ENCODE results near the gene NFATC1.

NFATC1 gene

DNA sequence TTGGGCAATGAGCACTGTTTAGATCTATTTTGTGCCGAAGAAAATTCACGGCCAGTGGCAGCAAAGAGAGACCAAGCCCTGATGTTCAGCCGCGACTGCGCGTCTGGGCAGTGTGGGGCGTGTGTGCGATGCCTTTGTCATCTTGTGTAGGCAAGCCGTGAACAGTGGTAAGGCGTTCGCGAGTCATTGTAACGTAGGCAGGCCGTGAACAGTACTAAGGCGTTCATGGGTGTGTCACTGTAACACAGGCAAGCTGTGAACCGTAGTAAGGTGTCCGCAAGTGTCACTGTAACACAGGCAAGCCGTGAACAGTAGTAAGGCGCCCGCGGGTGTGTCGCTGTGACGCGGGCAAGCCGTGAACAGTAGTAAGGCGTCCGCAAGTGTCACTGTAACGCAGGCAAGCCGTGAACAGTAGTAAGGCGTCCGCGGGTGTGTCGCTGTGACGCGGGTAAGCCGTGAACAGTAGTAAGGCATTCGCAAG is 99.9 kb downstream of the NFATC1 start:
- TF ChIP-seq SIN3A (IDR thresholded peaks at IDR 0.05; ENCODE audit: borderline replicate concordance, insufficient read depth, low read length) (no peak), TAF1 (IDR thresholded peaks at IDR 0.05; ENCODE audit: borderline replicate concordance, insufficient read depth, low read length) (no peak), REST (IDR thresholded peaks at IDR 0.05; ENCODE audit: insufficient read depth in 1 of 2, low read depth in 2 of 2, low read length in 2 of 2) (no peak), POLR2AphosphoS5 (IDR thresholded peaks at IDR 0.05; ENCODE audit: low read depth, low read length) (no peak), FOXP2 (optimal IDR thresholded peaks at IDR 0.05; ENCODE audit: borderline replicate concordance, extremely low read depth, extremely low read length, insufficient read depth) (no peak)

DNA sequence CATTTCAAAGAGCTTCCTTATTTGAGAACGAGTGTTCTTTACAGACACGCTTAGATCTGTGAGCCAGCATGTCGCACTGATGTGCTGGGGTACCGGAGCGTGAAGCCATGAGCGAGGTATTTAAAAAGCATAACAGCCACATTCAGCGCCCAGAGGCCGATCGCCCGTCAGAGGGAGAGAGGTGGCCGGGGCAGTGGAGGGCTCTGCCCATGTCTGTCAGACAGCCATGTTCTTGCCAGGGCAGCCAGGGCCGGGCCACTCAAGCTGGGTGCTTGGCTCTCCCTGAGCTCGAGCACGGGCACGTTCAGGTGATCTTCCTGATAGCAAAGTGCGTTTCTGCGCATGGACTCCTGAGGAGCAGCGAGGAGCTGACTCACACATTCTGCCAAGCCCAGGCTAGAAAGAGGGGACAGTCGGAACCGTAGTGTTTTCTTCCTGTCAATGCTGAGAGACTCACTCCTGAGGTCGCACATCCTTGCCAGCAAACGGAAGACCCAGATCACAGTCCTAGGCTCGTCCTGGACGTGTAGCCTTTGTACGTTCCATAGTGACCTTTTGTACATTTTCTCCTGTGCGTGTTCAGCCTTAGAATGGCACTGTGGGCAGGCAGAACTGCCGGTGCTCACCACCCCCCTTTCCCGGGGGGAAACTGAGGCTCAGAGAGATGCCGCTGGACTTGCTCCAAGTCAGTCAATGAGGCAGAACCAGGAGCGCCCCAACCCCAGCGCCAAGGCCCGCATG is 100.7 kb downstream of the NFATC1 start:
- TF ChIP-seq TAF1 (IDR thresholded peaks at IDR 0.05; ENCODE audit: borderline replicate concordance, insufficient read depth, low read length) (no peak), FOXP2 (optimal IDR thresholded peaks at IDR 0.05; ENCODE audit: borderline replicate concordance, extremely low read depth, extremely low read length, insufficient read depth) (no peak), SIN3A (IDR thresholded peaks at IDR 0.05; ENCODE audit: borderline replicate concordance, insufficient read depth, low read length) (no peak), REST (IDR thresholded peaks at IDR 0.05; ENCODE audit: insufficient read depth in 1 of 2, low read depth in 2 of 2, low read length in 2 of 2) (no peak), POLR2AphosphoS5 (IDR thresholded peaks at IDR 0.05; ENCODE audit: low read depth, low read length) (no peak)

GRCh38 chr18:79496978-79497637 is 101.4 kb downstream of the NFATC1 start:
- TF ChIP-seq POLR2AphosphoS5 (IDR thresholded peaks at IDR 0.05; ENCODE audit: low read depth, low read length): no peak
- 0 out of 2 replicates have a peak, but pooled peaks have one; percentile 34 for TF ChIP-seq SIN3A (IDR thresholded peaks at IDR 0.05; ENCODE audit: borderline replicate concordance, insufficient read depth, low read length)
- no peak for TF ChIP-seq FOXP2 (optimal IDR thresholded peaks at IDR 0.05; ENCODE audit: borderline replicate concordance, extremely low read depth, extremely low read length, insufficient read depth)
- 0 out of 4 replicates have a peak, but pooled peaks of 1 of the 2 experiments have one; percentile 37 for TF ChIP-seq REST (IDR thresholded peaks at IDR 0.05; ENCODE audit: insufficient read depth in 1 of 2, low read depth in 2 of 2, low read length in 2 of 2)
- TF ChIP-seq TAF1 (IDR thresholded peaks at IDR 0.05; ENCODE audit: borderline replicate concordance, insufficient read depth, low read length): peak; percentile 24; the same call in 1 of the 2 replicates

DNA sequence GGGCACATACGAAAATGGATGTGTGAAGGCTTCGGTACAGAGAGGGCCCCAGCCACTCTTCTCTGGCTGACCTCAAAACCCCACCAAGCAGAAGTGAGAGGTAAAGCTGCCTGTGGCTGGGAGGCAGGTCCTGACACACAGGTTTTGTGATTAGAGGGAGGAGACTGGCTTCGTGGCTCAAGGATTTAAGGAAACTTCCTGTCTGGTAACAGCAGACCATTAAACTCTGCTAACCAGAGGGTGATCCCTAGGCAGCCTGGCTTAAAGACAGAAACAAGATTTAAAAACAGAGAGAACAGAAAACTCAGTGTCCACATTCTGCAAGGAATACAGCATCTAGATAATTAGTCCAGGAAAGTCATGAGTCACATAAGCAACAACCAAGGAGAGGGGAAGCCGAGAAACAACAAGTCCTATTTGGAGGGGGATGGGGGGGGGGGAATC is 101.9 kb downstream of the NFATC1 start:
- TF ChIP-seq TAF1 (IDR thresholded peaks at IDR 0.05; ENCODE audit: borderline replicate concordance, insufficient read depth, low read length) (no peak), SIN3A (IDR thresholded peaks at IDR 0.05; ENCODE audit: borderline replicate concordance, insufficient read depth, low read length) (no peak), POLR2AphosphoS5 (IDR thresholded peaks at IDR 0.05; ENCODE audit: low read depth, low read length) (no peak), FOXP2 (optimal IDR thresholded peaks at IDR 0.05; ENCODE audit: borderline replicate concordance, extremely low read depth, extremely low read length, insufficient read depth) (no peak), REST (IDR thresholded peaks at IDR 0.05; ENCODE audit: insufficient read depth in 1 of 2, low read depth in 2 of 2, low read length in 2 of 2) (no peak)
